ENCODE results near the gene LRRC8B.

Gene LRRC8B

DNA sequence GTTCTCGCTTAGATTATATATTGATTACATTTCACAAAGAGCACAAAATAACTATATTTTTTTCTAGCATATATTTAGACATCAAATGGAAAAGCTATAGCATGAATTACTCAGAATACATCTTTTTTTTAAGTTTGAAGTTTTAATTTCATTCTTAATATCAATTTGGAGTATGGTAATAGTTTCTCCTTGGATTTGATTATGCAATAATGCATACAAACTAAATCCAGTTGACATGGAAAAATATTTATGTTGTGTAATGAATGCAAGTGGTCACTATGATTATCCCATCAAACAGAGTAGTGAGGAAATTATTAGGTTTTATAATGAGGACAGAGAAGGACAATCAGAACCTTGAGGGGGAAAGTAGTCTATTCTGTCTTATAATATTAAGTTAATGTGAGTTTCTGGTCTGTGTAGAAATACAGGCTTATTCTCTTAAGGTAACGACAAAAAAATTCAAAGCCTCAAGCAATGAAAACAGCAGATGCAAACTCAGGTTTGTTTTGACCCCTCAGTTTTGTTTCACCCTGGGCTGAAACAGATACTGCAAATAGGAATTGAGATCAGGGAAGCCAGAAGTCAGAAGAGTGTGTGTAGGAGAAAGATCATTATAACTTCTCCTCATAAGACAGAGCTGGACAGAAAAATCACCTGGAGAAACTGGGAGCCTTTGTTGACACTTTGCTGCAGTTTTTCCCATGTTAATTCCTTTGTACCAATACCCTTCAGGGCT lies 23.7 kb downstream of the LRRC8B start:
- no peak for DNase-seq (ENCODE audit: low spot score)

DNA sequence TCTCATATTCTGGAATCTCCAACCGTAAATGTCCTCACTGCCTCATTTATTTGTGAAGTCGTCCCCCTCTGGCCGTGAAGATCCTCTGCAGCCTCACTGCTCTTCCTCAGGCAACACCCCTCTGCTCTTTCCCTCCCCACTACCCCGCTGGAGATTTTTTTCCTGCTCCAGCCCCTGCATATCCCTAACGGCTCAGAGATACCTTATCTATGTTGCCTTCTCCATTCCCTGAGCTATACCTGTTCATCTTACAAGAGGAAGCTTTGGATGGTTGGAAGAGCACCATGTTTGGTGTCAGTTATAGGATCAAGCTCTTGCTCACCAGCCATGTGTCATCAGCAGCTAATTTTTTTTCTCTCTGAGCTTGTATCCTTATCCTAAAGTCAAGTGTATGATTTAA lies 26.4 kb downstream of the LRRC8B start:
- DNase-seq (ENCODE audit: low spot score), result no peak

DNA sequence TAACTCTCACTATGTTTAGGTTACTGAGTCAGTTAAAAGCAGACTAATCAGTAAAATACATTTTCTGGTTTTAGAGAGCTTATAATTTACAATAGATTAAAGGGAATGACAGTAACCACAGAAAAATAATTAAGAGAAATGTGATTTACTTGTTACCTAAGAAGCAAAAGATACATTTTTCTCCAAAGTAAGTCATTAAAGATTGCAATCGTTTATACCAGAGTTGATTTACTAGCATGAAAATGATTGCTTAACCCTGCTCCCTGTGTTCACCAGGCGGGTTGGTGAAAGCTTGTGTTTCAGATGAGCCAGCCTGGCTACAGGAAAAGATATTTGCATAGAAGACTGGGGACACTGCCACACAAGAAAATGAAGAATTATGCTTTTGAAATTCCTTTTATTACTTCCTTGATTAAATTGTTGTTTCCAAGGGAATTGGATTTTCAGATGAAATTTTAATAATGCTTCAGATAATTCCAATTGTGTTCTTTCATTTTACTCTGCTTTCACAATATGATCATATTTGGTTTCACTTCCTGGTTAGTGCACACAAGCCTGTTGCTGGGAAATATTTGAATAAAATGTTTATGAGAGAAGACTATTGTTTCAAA lies 27.9 kb downstream of the LRRC8B start:
- peak; percentile 74 for DNase-seq (ENCODE audit: low spot score)

GRCh38 chr1:89553157-89553556 lies 28.5 kb downstream of the LRRC8B start:
- DNase-seq (ENCODE audit: low spot score), result no peak

- DNase-seq (ENCODE audit: low spot score), result no peak
Measured at GRCh38 chr1:89555550-89555949, 30.9 kb downstream of the LRRC8B start.

GRCh38 chr1:89556726-89557444 lies 32.3 kb downstream of the LRRC8B start:
- DNase-seq (ENCODE audit: low spot score), result no peak

GRCh38 chr1:89557445-89557825 lies 32.8 kb downstream of the LRRC8B start:
- DNase-seq (ENCODE audit: low spot score), result no peak

- DNase-seq (ENCODE audit: low spot score), result no peak
Measured at GRCh38 chr1:89557956-89558355, 33.3 kb downstream of the LRRC8B start.

DNA sequence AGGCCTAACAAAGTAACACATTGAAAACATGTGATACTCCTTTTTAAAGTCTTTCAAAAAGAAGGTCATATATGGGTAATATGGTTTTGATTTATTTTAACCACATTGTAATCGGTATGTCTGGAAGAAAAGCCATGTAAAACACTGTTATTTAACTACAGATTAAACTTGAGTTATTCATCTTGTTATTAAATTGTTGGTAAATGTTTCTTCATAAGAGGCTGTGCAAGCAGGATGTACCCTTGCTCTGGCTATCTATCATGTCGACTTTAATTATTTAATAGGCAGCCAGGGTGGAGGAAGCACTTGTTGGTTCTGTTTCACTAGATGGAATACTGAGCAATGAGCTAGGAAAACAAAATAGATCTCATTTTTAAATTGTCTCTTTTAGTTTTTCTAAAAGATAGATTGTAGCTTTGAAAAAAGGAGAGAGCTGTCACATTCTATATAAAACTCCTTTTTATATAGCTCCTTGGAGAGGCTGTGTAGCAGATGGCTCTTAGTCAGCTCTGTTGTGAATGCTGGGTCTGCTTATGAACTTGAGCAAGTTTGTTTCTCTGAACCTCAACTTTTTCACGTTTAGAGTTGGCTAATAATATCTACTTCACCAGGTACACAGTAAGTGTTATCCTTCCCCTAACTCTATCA lies 39.5 kb downstream of the LRRC8B start:
- DNase-seq (ENCODE audit: low spot score), result no peak

DNA sequence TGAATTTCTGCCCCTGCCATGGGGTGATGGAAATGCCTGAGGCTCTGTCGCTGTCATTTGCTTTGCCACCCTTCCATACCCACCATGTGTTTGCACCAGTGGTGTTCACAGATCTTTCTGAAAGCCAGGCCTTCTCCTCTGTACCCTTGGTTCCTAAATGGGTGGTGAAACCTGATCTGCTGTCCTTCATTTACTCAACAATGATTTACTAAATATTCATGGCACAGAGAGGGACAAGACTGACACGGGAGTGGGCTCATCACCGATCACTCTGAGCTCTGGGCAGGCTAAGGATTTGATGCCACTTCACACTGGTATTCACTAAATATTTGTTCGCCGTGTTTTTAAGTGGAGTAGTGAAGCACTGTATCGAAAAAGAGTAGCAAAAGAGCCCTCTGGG lies 40.9 kb downstream of the LRRC8B start:
- DNase-seq (ENCODE audit: low spot score), result no peak

- no peak for DNase-seq (ENCODE audit: low spot score)
Measured at GRCh38 chr1:89566761-89567174, 42.1 kb downstream of the LRRC8B start.

DNA sequence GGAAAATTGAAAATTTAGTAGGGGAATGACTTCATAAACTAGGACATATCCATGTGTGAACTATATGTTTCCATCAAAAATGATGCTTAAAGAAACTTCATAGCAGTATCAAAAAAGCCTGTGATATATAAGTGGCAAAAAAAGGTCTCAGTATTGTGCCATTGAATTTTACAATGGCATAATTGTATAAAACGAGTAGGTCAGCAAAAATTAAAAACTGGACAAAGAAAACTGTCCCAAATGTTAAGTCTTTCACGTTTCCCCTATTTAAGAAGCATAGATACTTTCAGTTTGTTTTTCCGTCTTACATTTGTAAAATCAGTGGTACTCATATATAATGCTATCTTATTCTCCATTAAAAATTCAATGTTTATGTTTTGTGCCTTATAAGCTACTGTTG lies 43.2 kb downstream of the LRRC8B start:
- DNase-seq (ENCODE audit: low spot score), result no peak

DNA sequence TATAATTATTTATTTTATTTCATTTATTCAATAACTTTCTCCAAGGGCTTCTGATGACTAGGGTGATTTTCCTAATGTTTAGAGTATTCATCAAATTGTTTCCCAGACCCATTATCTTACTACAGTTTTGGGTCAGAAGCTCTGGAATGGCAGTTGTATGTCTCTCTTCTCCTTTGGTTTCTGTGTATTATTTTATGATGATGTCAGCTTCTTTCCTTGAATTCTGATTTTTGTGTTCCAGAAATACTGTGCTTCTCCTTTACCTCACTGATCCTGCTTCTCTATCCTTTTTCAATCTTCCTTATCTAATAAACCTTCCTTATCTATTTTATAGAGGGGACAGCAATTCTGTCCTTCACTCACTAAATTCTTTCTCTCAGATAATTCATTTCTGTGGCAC lies 48.8 kb downstream of the LRRC8B start:
- DNase-seq (ENCODE audit: low spot score), result no peak

DNA sequence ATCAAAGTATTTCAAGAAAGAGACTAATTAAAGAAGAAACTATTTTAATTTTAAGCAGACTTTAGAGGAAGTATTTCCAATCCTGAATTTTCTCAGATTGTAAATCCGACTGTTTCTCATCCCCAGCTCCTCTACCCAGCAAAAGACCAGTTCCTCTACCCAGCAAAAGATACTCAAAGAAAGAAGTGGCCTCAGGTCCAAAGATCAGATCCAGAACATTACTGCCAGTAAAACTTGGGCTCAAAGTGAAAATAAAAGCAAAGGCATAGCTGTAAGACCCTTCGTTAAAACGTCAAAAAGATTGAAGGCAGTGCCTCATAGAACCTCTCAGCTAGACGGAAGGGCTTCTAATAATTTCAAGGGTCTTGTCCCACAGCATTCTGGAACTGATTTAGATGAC lies 50.0 kb downstream of the LRRC8B start:
- DNase-seq (ENCODE audit: low spot score), result no peak

GRCh38 chr1:89575207-89575606 lies 50.6 kb downstream of the LRRC8B start:
- DNase-seq (ENCODE audit: low spot score), result no peak

DNA sequence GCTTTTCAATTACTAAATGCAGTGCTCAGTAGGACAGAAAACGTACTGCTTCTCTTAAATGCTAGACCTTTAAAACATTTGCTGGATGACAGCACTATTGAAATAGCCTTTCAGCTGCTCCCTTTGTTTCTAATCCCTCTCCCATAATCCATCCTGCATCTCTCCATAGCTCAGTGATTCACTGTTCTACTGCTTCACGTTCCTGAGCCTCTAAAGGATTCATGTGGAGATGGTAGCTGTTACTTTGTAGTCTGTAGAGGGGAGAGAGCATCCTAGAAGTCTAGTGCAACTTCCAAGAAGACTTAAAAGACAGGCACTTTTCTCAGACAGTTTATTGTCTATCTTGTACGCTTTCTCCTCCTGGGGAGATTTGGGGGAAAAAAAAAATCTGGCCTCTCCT lies 51.4 kb downstream of the LRRC8B start:
- DNase-seq (ENCODE audit: low spot score), result no peak

DNA sequence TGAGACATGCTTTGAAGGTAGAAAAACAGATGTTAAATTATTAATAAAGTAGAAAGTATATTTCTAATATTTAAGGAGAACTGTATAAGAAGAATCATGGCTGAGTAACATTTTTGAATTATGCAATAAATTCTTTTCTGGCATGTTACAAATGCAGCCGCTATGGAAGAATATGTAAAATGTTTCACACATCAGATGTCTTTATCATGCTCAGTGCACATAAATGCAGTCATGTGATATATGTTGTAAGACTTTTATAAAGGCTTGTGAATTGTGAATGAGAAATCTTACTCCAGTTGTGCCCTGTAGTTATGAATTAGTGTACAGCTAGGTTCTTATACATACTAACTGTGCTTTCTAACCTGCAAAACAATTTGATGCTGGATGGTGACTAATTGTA lies 53.5 kb downstream of the LRRC8B start:
- peak; percentile 20 for DNase-seq (ENCODE audit: low spot score)

GRCh38 chr1:89578946-89579684 lies 54.5 kb downstream of the LRRC8B start:
- DNase-seq (ENCODE audit: low spot score), result peak; percentile 13

DNA sequence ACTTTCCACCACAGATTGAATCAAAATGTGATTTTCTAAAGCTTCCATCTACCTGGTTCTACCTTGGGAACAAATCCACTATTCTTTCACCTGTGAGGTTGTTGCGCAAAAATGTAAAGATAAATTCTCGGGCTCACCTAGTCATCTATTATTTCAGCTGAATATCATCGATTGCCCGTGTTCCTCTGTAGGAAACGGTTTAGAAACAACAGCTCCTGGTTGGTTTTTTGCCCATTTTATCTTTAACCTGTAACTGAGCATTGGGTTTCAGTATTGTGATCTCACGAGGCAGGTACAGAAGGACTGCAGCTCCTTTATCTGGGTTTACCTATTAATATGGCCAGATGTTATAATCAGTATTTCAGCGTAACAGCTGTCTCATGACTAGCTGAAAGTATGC lies 55.4 kb downstream of the LRRC8B start:
- no peak for DNase-seq (ENCODE audit: low spot score)

DNA sequence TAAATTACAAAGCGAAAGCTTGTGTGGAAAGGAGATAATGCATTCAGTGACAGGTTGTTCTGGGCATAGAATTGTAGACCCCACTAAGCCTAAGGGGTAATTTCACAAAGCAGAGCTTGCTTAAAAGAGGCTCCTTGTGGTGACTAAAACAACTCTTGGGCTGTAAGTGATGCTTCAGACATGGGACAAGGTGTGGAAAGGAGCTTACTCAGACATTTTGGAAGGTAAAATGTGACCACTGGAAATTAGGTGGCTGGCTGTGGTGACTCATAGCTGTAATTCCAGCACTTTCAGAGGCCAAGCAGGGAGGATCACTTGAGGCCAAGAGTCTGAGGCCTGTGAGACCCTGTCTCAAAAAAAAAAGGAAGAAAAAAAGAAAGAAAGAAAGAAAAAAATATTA lies 57.2 kb downstream of the LRRC8B start:
- no peak for DNase-seq (ENCODE audit: low spot score)

DNA sequence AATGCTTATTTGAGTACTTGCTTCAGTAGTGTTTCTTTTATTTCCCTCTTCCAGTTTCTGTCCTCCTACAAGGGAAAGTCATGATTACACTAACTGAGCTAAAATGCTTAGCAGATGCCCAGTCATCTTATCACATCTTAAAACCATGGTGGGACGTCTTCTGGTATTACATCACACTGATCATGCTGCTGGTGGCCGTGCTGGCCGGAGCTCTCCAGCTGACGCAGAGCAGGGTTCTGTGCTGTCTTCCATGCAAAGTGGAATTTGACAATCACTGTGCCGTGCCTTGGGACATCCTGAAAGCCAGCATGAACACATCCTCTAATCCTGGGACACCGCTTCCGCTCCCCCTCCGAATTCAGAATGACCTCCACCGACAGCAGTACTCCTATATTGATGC lies 57.9 kb downstream of the LRRC8B start:
- no peak for DNase-seq (ENCODE audit: low spot score)

- DNase-seq (ENCODE audit: low spot score), result no peak
Measured at GRCh38 chr1:89584211-89584610, 59.6 kb downstream of the LRRC8B start.

All from NAMALWA (cell line).